ENCODE data around the gene STAC3. TPM values are rescaled to one million over a fixed set of nuclear protein-coding genes. Genes with fewer than 3 reads are reported as not detected.

Gene STAC3
- total RNA-seq, 1 experiment from 2014 or later, result 2.5 TPM

GRCh38 chr12:57272337-57273151, 21.6 kb upstream of the STAC3 start:
- Histone ChIP-seq H3K79me2 (ENCODE audit: insufficient read depth, low read length) (no peaks in the 10 kb centered on the region), H3K4me2 (ENCODE audit: low read length) (no peak overlapping the region), H3K9me3 (ENCODE audit: control insufficient read depth in 1 of 2, insufficient read depth in 1 of 2, low read depth in 1 of 2, low read length in 2 of 2) (no peaks in the 10 kb centered on the region), H3K27me3 (ENCODE audit: insufficient read depth, low read length) (no peaks in the 10 kb centered on the region), H3K27ac (ENCODE audit: low read depth, low read length) (no peak overlapping the region), H3K36me3 (ENCODE audit: control insufficient read depth in 1 of 2, insufficient read depth in 2 of 2, low read length in 2 of 2) (peaks cover 3 to 10% of the 10 kb centered on the region in 2 experiments; a peak in 2 of 4 replicates), H3K9ac (ENCODE audit: low read length) (no peak overlapping the region), H3K9me2 (ENCODE audit: insufficient read depth) (no peaks in the 10 kb centered on the region), H2AFZ (ENCODE audit: low read depth, low read length, poor library complexity, severe bottlenecking) (no peak overlapping the region), H3K4me1 (ENCODE audit: control insufficient read depth in 1 of 2, insufficient read depth in 2 of 2, low read length in 2 of 2) (no peaks in the 10 kb centered on the region), H3K4me3 (replicated peaks in 1 of 2; ENCODE audit: low read depth in 1 of 2, low read length in 2 of 2) (no peak overlapping the region), H4K20me1 (ENCODE audit: insufficient read depth) (no peaks in the 10 kb centered on the region)
- ChIA-PET POLR2A (no interaction called here), RAD21 (ENCODE audit: low non-redundant PET in 1 of 2, low total read pairs in 2 of 2, uncharacterized antibody in 2 of 2, unreplicated experiment in 2 of 2) (no interaction called here), CTCF (interaction anchor here (1.3 kb wide), 1 partner anchor 180 kb away, joined by 3 read pairs; no protein-coding TSS in a partner anchor)
- DNase-seq (ENCODE audit: low read depth, low spot score) (no peak), ATAC-seq (no peak)
- intact Hi-C loops (cut with micrococcal nuclease), result no loop called here
- no peak for TF ChIP-seq MAX (IDR thresholded peaks at IDR 0.05)
- TF ChIP-seq SIN3A (IDR thresholded peaks at IDR 0.05; ENCODE audit: low read depth), result no peak
- TF ChIP-seq, protein P1, sequence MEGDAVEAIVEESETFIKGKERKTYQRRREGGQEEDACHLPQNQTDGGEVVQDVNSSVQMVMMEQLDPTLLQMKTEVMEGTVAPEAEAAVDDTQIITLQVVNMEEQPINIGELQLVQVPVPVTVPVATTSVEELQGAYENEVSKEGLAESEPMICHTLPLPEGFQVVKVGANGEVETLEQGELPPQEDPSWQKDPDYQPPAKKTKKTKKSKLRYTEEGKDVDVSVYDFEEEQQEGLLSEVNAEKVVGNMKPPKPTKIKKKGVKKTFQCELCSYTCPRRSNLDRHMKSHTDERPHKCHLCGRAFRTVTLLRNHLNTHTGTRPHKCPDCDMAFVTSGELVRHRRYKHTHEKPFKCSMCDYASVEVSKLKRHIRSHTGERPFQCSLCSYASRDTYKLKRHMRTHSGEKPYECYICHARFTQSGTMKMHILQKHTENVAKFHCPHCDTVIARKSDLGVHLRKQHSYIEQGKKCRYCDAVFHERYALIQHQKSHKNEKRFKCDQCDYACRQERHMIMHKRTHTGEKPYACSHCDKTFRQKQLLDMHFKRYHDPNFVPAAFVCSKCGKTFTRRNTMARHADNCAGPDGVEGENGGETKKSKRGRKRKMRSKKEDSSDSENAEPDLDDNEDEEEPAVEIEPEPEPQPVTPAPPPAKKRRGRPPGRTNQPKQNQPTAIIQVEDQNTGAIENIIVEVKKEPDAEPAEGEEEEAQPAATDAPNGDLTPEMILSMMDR (IDR thresholded peaks at IDR 0.05 in 2 of 3, conservative IDR thresholded peaks at IDR 0.05 in 1 of 3; ENCODE audit: borderline replicate concordance in 1 of 3, insufficient read depth in 1 of 3, low read depth in 2 of 3, low read length in 2 of 3), result no peak
- TF ChIP-seq ZFX (IDR thresholded peaks at IDR 0.05), result no peak
- no peak for TF ChIP-seq REST (IDR thresholded peaks at IDR 0.05; ENCODE audit: low read depth)
- no peak for TF ChIP-seq FOSL1 (IDR thresholded peaks at IDR 0.05; ENCODE audit: low read depth)
- no peak for TF ChIP-seq CEBPB (IDR thresholded peaks at IDR 0.05; ENCODE audit: low read depth)
- no peak for TF ChIP-seq ELF1 (IDR thresholded peaks at IDR 0.05; ENCODE audit: borderline replicate concordance, low read depth)
- BruUV-seq (replicated peaks), result no TSS peak
